ENCODE measurements around the gene CLEC2D. TPM values are rescaled to one million over a fixed set of nuclear protein-coding genes. Genes with fewer than 3 reads are reported as not detected.
"Not testable (repeated sequence)": the region's sequence is repeated elsewhere in the genome, so short reads cannot be mapped to it uniquely, and the experiment has no call there.

CLEC2D gene
- polyA plus RNA-seq, 4 donors: 8.5 to 31.0 (median 17.2) TPM

- DNase-seq (ENCODE audit: low read depth in 4 of 4, low spot score in 2 of 4): no peak
Observed at GRCh38 chr12:9650151-9650576, 19.3 kb upstream of the CLEC2D start.

DNA sequence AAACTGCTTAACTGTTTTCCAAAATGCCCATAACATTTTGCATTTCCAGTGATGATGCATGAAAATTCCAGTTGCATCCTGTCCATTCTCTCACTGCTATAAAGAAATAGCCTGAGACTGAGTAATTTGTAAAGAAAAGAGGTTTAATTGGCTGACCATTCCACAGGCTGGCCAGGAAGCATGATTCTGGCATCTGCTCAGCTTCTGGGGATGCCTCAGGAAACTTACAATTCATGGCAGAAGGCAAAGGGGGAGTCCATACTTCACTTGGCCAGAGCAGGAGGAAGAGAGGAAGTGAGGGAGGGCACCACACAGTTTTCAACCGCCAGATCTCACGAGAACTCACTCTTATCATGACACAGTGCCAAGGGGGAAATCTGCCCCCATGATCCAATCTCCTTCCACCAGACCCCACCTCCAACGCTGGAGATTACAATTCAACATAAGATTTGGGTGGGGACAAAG, 18.2 kb upstream of the CLEC2D start:
- no peak for DNase-seq (ENCODE audit: low read depth in 4 of 4, low spot score in 2 of 4)

DNA sequence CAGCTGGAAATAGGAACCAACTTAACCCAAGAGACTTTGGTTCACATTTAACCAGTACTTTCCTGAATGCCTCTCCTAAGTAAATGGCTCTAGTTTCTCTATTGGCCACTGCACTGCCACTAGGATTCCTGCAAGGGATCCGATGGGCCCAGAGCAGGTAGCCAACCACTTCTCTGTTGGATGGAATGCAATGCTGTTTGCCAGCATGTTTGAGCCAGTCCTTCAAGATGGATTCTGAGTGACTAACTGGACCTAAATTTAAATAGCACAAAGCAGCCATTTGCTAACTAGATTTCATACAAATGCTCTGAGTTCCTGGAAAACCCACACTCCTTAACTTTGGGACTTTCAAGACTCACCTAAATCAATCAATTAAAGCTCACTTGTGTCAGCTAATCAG, 9.5 kb upstream of the CLEC2D start:
- DNase-seq (ENCODE audit: low read depth in 4 of 4, low spot score in 2 of 4): no peak

DNA sequence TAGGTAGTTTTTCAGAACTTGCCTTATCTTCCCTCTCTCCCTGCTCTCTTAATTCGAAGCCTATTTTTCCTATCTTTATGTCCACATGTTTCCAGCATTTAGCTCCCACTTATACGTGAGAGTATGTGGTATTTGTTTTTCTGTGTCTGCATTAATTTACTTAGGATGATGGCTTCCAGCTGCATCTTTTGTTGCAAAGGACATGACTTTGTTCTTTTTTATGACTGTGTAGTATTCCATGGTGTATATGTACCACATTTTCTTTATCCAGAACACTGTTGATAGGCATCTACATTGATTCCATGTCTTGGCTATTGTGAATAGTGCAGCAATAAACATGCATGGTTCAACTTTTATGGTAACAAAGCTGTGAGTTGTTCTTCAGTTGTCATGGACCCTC, 7.8 kb upstream of the CLEC2D start:
- no peak for DNase-seq (ENCODE audit: low read depth in 4 of 4, low spot score in 2 of 4)

- DNase-seq (ENCODE audit: low read depth in 4 of 4, low spot score in 2 of 4): no peak
Observed at GRCh38 chr12:9662488-9662887, 7.0 kb upstream of the CLEC2D start.

DNA sequence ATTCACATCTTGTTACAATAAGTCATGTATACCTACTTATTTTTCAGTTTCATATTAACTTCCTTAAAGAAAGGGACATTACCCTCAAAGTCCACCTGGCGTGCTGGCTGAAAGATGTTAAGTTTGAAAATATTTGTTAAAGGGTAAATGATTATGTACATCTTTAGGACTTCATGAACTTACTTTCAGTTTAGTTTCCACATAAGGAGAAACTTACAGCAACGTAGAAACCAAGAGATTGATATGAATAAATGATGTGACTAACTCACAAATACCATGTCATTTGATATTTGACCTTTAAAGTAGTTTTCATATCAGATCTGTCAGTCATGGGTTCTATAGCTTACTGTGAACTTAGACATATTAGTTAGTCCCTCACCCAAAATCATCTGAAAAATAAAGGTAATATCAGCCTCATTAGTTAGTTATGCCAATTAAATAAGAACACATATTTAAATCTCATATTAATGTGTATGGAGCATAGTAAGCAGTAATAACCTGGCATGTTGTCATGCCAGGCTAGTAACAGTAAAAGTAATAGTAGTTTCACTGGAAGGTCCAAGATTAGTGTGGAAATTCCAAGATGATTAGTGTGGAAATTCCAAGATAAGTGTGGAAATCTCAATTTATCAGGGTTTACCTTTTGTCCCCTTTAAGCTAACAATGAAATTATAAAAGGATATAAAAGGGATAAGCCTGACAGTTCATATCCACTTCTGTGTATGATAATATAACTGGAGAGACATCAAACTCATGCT, 1.9 kb upstream of the CLEC2D start:
- DNase-seq (ENCODE audit: low read depth in 4 of 4, low spot score in 2 of 4): no peak

GRCh38 chr12:9668161-9669018, 1.1 kb upstream of the CLEC2D start:
- no peak for DNase-seq (ENCODE audit: low read depth in 4 of 4, low spot score in 2 of 4)

DNA sequence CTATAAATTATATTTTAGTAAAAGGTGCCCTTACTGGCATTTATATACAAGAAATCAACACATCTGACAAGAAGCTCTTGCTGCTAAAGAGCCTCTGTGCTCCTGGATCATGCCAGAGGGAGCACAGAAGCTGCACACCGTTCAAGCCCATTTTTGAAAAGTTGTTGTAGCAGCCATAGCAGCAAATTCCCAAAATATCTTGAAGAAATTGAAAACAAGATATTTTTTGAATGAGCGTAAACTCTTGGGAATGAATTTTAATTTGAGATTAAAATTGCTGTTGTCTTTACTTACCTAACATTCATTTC, 540 bp upstream of the CLEC2D start:
- no peak for DNase-seq (ENCODE audit: low read depth in 4 of 4, low spot score in 2 of 4)

GRCh38 chr12:9672340-9672739, 2.8 kb downstream of the CLEC2D start:
- DNase-seq (ENCODE audit: low read depth in 4 of 4, low spot score in 2 of 4): not testable (repeated sequence)

- no peak for DNase-seq (ENCODE audit: low read depth in 4 of 4, low spot score in 2 of 4)
Observed at GRCh38 chr12:9673404-9674225, 4.1 kb downstream of the CLEC2D start.

DNA sequence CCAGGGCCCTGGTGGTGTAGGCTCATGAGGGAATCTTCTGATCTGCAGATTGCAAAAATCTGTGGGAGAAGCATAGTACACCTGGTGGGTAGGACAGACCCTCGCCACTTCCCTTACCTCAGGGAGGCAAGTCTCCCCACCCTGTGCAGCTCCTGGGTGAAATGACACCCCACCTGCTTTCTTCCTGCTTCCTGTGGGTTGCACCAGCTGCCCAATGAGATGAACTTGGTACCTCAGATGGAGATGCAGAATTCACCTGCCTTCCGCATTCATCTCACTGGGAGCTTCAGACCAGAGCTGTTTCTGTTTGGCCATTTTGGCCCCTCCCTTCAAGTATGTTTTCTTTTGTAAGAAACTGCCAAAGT, 4.7 kb downstream of the CLEC2D start:
- no peak for DNase-seq (ENCODE audit: low read depth in 4 of 4, low spot score in 2 of 4)

DNA sequence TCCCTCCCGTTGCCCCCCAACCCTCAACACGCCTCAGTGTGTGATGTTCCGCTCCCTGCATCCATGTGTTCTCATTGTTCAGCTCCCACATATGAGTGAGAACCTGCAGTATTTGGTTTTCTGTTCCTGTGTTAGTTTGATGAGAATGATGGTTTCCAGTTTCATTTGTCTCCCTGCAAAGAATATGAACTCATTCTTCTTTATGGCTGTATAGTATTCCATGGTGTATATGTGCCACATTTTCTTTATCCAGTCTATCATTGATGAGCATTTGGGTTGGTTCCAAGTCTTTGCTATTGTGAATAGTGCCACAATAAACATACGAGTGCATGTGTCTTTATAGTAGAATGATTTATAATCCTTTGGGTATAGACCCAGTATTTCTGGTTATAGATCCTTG, 13.0 kb downstream of the CLEC2D start:
- not testable (repeated sequence) for DNase-seq (ENCODE audit: low read depth in 4 of 4, low spot score in 2 of 4)

DNA sequence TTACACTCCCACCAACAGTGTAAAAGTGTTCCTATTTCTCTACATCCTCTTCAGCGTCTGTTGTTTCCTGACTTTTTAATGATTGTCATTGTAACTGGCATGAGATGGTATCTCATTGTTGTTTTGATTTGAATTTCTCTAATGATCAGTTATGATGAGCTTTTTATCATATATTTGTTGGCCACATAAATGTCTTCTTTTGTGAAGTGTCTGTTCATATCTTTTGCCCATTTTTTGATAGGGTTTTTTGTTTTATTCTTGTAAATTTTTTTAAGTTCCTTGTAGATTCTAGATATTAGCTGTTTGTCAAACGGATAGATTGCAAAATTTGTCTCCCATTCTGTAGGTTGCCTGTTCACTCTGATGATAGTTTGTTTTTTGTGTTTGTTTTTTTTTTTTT, 13.4 kb downstream of the CLEC2D start:
- DNase-seq (ENCODE audit: low read depth in 4 of 4, low spot score in 2 of 4): not testable (repeated sequence)

- DNase-seq (ENCODE audit: low read depth in 4 of 4, low spot score in 2 of 4): not testable (repeated sequence)
Observed at GRCh38 chr12:9685366-9685765, 15.9 kb downstream of the CLEC2D start.

GRCh38 chr12:9685915-9686314, 16.4 kb downstream of the CLEC2D start:
- no peak for DNase-seq (ENCODE audit: low read depth in 4 of 4, low spot score in 2 of 4)

DNA sequence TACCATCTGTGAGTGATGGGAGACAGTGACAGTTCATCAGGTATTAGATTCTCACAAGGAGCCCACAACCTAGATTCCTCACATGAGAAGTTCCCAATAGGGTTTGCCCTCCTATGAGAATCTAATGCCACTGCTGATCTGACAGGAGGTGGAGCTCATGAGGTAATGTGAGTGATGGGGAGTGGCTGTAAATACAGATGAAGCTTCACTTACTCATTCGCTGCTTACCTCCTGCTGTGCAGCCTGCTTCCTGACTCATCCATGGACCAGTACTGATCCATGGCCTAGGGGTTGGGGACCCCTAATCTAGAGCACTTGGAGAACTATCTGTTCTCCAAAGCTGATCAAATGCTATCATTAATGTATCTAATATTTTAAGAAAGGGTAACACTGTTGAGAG, 17.7 kb downstream of the CLEC2D start:
- no peak for DNase-seq (ENCODE audit: low read depth in 4 of 4, low spot score in 2 of 4)

DNA sequence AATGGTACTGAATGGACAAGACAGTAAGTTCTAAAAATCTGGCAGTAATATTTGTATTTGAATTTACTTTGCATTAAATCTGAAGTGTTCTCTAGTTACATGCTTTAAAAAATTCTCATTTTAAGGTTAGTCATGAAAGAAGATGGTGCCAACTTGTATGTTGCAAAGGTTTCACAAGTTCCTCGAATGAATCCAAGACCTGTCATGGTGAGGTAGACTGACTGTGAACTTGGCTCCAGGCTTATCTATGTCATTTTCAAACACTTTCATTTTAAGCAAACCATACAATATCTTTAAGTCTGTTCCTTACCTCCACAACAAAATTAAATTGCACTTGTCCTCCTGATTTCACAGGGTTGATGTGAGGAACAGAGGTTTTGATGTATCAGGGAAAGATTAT, 23.4 kb downstream of the CLEC2D start:
- DNase-seq (ENCODE audit: low read depth in 4 of 4, low spot score in 2 of 4): no peak

GRCh38 chr12:9694241-9694640, 24.7 kb downstream of the CLEC2D start:
- no peak for DNase-seq (ENCODE audit: low read depth in 4 of 4, low spot score in 2 of 4)

DNA sequence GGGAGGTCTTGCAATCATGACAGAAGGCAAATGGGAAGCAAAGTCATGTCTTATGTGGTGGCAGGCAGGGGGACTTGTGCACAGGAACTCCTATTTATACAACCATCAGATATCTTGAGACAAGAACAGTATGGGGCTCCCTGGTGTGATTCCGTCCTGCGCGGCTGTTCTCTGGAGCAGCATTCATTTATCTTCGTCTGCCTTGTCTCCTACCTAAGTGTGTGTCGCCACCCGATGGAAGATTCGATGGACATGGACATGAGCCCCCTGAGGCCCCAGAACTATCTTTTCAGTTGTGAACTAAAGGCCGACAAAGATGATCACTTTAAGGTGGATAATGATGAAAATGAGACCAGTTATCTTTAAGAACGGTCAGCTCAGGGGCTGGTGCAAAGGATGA, 25.6 kb downstream of the CLEC2D start:
- not testable (repeated sequence) for DNase-seq (ENCODE audit: low read depth in 4 of 4, low spot score in 2 of 4)

GRCh38 chr12:9695661-9696060, 26.1 kb downstream of the CLEC2D start:
- DNase-seq (ENCODE audit: low read depth in 4 of 4, low spot score in 2 of 4): not testable (repeated sequence)

GRCh38 chr12:9697619-9698018, 28.1 kb downstream of the CLEC2D start:
- no peak for DNase-seq (ENCODE audit: low read depth in 4 of 4, low spot score in 2 of 4)
